ENCODE measurements around the gene SF1.
"Not testable (repeated sequence)": the region's sequence is repeated elsewhere in the genome, so short reads cannot be mapped to it uniquely, and the experiment has no call there.

Gene SF1

GRCh38 chr11:64778473-64779298 lies at the start of gene SF1:
SF1 (minus strand) TSS chr11:64778542; CDS start chr11:64778392, 150 bp downstream.
- peak; percentile 96 to 100 (median 99) for DNase-seq

- no peak for DNase-seq
Measured at GRCh38 chr11:64827451-64827839, 49.1 kb upstream of the SF1 start.

- DNase-seq: no peak
Measured at GRCh38 chr11:64826578-64827450, 48.5 kb upstream of the SF1 start.

- no peak for DNase-seq
Measured at GRCh38 chr11:64826062-64826461, 47.7 kb upstream of the SF1 start.

GRCh38 chr11:64823568-64824119 lies 45.3 kb upstream of the SF1 start:
- no peak for DNase-seq

GRCh38 chr11:64817476-64817875 lies 39.1 kb upstream of the SF1 start:
- no peak for DNase-seq

GRCh38 chr11:64815433-64815832 lies 37.1 kb upstream of the SF1 start:
- DNase-seq: not testable (repeated sequence)

GRCh38 chr11:64814712-64815187 lies 36.4 kb upstream of the SF1 start:
- DNase-seq: no peak

GRCh38 chr11:64813826-64814225 lies 35.5 kb upstream of the SF1 start:
- DNase-seq: no peak

GRCh38 chr11:64810891-64811272 lies 32.5 kb upstream of the SF1 start:
- peak in 2 of 58 donors; percentile 46 to 62 for DNase-seq

- peak; percentile 73 to 98 (median 95) for DNase-seq
Measured at GRCh38 chr11:64810271-64810890, 32.0 kb upstream of the SF1 start, which contains the start of gene MEN1. MEN1 (minus strand) TSS chr11:64810551; CDS start chr11:64810109, 442 bp downstream.

GRCh38 chr11:64809781-64810241 lies 31.5 kb upstream of the SF1 start:
- no peak for DNase-seq

GRCh38 chr11:64805481-64805880 lies 27.1 kb upstream of the SF1 start:
- no peak for DNase-seq

- no peak for DNase-seq
Measured at GRCh38 chr11:64804346-64805210, 26.2 kb upstream of the SF1 start.

- DNase-seq: no peak
Measured at GRCh38 chr11:64803846-64804345, 25.6 kb upstream of the SF1 start.

- peak in 55 of 58 donors; percentile 9 to 85 (median 67) for DNase-seq
Measured at GRCh38 chr11:64803158-64803845, 25.0 kb upstream of the SF1 start, which contains the start of gene MAP4K2. MAP4K2 (minus strand) TSS chr11:64803214; CDS start chr11:64803149, 65 bp downstream.

- peak in 4 of 58 donors; percentile 49 to 61 (median 51) for DNase-seq
Measured at GRCh38 chr11:64802370-64803157, 24.2 kb upstream of the SF1 start.
